Esophagus squamous epithelium (tissue), 5 donors: ENCODE measurements around the gene ARHGAP9. TPM values are rescaled to one million over a fixed set of nuclear protein-coding genes. Genes with fewer than 3 reads are reported as not detected.
A peak's percentile ranks its signal among the peaks of the same experiment; 100 is the strongest.

Source experiments
- DNase-seq: peaks from one replicate; lab custom pipeline; 2025; lab: John Stamatoyannopoulos, UW
- H3K27ac ChIP-seq, 4 donors: fragments of 200-600 bp; sonication (generic); one replicate each; pipeline ENCODE4 v1.5.1; 2016 to 2019; ENCODE audit warnings: mild to moderate bottlenecking in 1 of 4
- H3K27me3 ChIP-seq, 4 donors: fragments of 200-600 bp; sonication (generic); 1 replicate in 3 of 4; 2 replicates in 1 of 4; pipeline versions ENCODE4 v1.5.1 to v1.6.0; 2017 to 2021; ENCODE audit warnings: antibody characterized with exemption in 1 of 4
- H3K36me3 ChIP-seq, 3 donors: fragments of 200-600 bp; sonication (generic); one replicate each; pipeline ENCODE4 v1.5.1; 2016 to 2019
- H3K4me1 ChIP-seq, 3 donors: fragments of 200-600 bp; sonication (generic); one replicate each; pipeline ENCODE4 v1.5.1; 2017 to 2019
- H3K4me3 ChIP-seq, 4 donors: fragments of 200-600 bp; sonication (generic); 1 replicate in 3 of 4; 2 replicates in 1 of 4; pipeline ENCODE4 v1.5.1; 2016 to 2019; ENCODE audit warnings: mild to moderate bottlenecking in 2 of 4, moderate library complexity in 1 of 4
- H3K9me3 ChIP-seq, 3 donors: fragments of 200-600 bp; sonication (generic); one replicate each; pipeline ENCODE4 v1.5.1; 2016 to 2019
- CTCF ChIP-seq, 6 experiments: fragments of 450-650 bp in 4 of 6; fragments of 200-600 bp in 2 of 6; sonication (generic) in 2 of 6; IDR thresholded peaks; one replicate each; pipeline ENCODE4 v1.5.1; 2016 to 2019; ENCODE audit warnings: antibody characterized with exemption in 6 of 6, mild to moderate bottlenecking in 4 of 6, moderate library complexity in 4 of 6
- POLR2A ChIP-seq, 4 donors: fragments of 450-650 bp; IDR thresholded peaks; one replicate each; pipeline ENCODE4 v1.6.1; 2017; ENCODE audit warnings: antibody characterized with exemption in 4 of 4, mild to moderate bottlenecking in 4 of 4, moderate library complexity in 3 of 4
- WGBS, 2 donors: methylation state at CpG; one replicate each; pipeline ENCODE4 v1.1.5; 2018; 5-methylcytosine and 5-hydroxymethylcytosine counted together
- intact Hi-C: fragments of 100-400 bp; cut with DNase I; formaldehyde crosslinking; loops from one replicate; pipeline ENCODE4 v1.15.0; 2022
- total RNA-seq, 4 donors: library from RNA; depleted of rRNA; stranded (reverse); fragments of >200 nt; gene quantifications; one replicate each; pipeline ENCODE4 v1.1.0, GENCODE V29; 2016
- donor health status: DM: yes; HTN: yes; CAD: no.

Gene ARHGAP9
- total RNA-seq, 4 donors from 2014 or later, result 4.5 to 20.4 (median 11.3) TPM

- DNase-seq, result peak; percentile 74
- WGBS, 2 donors, result 1 to 2% methylated on average over 28 to 40 of the region's 47 CpGs
- Histone ChIP-seq H3K27ac (peak within 1 kb of the TSS; percentile 78 to 93 (median 90)), H3K4me3 (peak within 1 kb of the TSS; percentile 68 to 99 (median 86)), H3K27me3 (peaks cover 0 to 4% (median 0%) of the 10 kb centered on the region in 4 donors), H3K4me1 (peaks cover 5 to 22% (median 10%) of the 10 kb centered on the region in 3 donors), H3K9me3 (no peaks in the 10 kb centered on the region), H3K36me3 (peaks cover 6 to 37% (median 11%) of the 10 kb centered on the region in 3 donors)
- TF ChIP-seq CTCF (IDR thresholded peaks at IDR 0.05), result peak in 3 of 6 experiments; percentile 14 to 48 (median 18)
- TF ChIP-seq POLR2A (IDR thresholded peaks at IDR 0.05), result peak in 2 of 4 donors; percentile 56 to 64
- intact Hi-C loops, result no loop called here
These were observed 8.1 kb upstream of the ARHGAP9 start, which contains the start of gene MARS1 for GRCh38 chr12:57487597-57488401. Gene MARS1, plus strand, starts transcription at chr12:57488068. Its CDS starts 23 bp downstream, at chr12:57488091.

- H3K36me3 ChIP-seq, result peaks cover 6 to 30% (median 11%) of the 10 kb centered on the region in 3 donors
- no peak for TF ChIP-seq CTCF (IDR thresholded peaks at IDR 0.05)
- no peak for TF ChIP-seq POLR2A (IDR thresholded peaks at IDR 0.05)
- no peaks in the 10 kb centered on the region for H3K9me3 ChIP-seq
- peaks cover 5 to 22% (median 10%) of the 10 kb centered on the region in 3 donors for H3K4me1 ChIP-seq
- peaks cover 0 to 11% (median 0%) of the 10 kb centered on the region in 4 donors for H3K27me3 ChIP-seq
- peak overlapping the region in 3 of 4 donors; percentile 68 to 99 (median 88) for H3K4me3 ChIP-seq
- intact Hi-C loops, result no loop called here
- DNase-seq, result no peak
- peak overlapping the region; percentile 24 to 93 (median 55) for H3K27ac ChIP-seq
- WGBS, 2 donors, result 88 to 93% methylated on average over 17 to 23 of the region's 27 CpGs
These were observed 7.5 kb upstream of the ARHGAP9 start for GRCh38 chr12:57487055-57487596.

- Histone ChIP-seq H3K36me3 (peaks cover 5 to 16% (median 6%) of the 10 kb centered on the region in 3 donors), H3K9me3 (no peaks in the 10 kb centered on the region), H3K4me1 (peaks cover 5 to 23% (median 10%) of the 10 kb centered on the region in 3 donors), H3K27ac (no peak overlapping the region), H3K27me3 (peaks cover 0 to 14% (median 0%) of the 10 kb centered on the region in 4 donors), H3K4me3 (no peak overlapping the region)
- intact Hi-C loops, result no loop called here
- TF ChIP-seq POLR2A (IDR thresholded peaks at IDR 0.05), result no peak
- no peak for DNase-seq
These were observed 6.0 kb upstream of the ARHGAP9 start for GRCh38 chr12:57485695-57486094.

- no peak overlapping the region for H3K4me3 ChIP-seq
- H3K27ac ChIP-seq, result no peak overlapping the region
- peaks cover 0 to 28% (median 0%) of the 10 kb centered on the region in 4 donors for H3K27me3 ChIP-seq
- no peaks in the 10 kb centered on the region for H3K9me3 ChIP-seq
- WGBS, 2 donors, result 60 to 64% methylated on average over 5 of the region's 5 CpGs
- TF ChIP-seq CTCF (IDR thresholded peaks at IDR 0.05) (no peak), POLR2A (IDR thresholded peaks at IDR 0.05) (no peak)
- DNase-seq, result no peak
- no peaks in the 10 kb centered on the region for H3K36me3 ChIP-seq
- peaks cover 0 to 21% (median 0%) of the 10 kb centered on the region in 3 donors for H3K4me1 ChIP-seq
- intact Hi-C loops, result no loop called here
These were observed 3.8 kb upstream of the ARHGAP9 start for GRCh38 chr12:57483466-57483865.

- intact Hi-C loops, result no loop called here
- Histone ChIP-seq H3K9me3 (no peaks in the 10 kb centered on the region), H3K27ac (no peak overlapping the region), H3K4me1 (peaks cover 0 to 15% (median 0%) of the 10 kb centered on the region in 3 donors), H3K27me3 (peaks cover 0 to 45% (median under 1%) of the 10 kb centered on the region in 4 donors), H3K4me3 (no peak overlapping the region), H3K36me3 (no peaks in the 10 kb centered on the region)
- TF ChIP-seq POLR2A (IDR thresholded peaks at IDR 0.05) (no peak), CTCF (IDR thresholded peaks at IDR 0.05) (no peak)
- 89 to 100% methylated on average over 1 of the region's 1 CpG for WGBS, 2 donors
- DNase-seq, result no peak
These were observed 2.0 kb upstream of the ARHGAP9 start for GRCh38 chr12:57481671-57482070.
